ENCODE results near the gene HOXA6.
A peak's percentile ranks its signal among the peaks of the same experiment; 100 is the strongest.

Gene HOXA6

GRCh38 chr7:27116962-27117886 lies 30.4 kb downstream of the HOXA6 start:
- no peaks in the 10 kb centered on the region for H3K36me3 ChIP-seq (ENCODE audit: control insufficient read depth in 1 of 2, insufficient read depth in 2 of 2, low read length in 2 of 2)
- H3K4me3 ChIP-seq (ENCODE audit: low read depth in 1 of 2, low read length in 2 of 2) = peak overlapping the region; percentile 68 to 80
- no peaks in the 10 kb centered on the region for H3K9me3 ChIP-seq (ENCODE audit: control insufficient read depth in 1 of 2, low read length in 2 of 2)
- peaks cover 5 to 22% of the 10 kb centered on the region in 2 donors for H3K4me1 ChIP-seq (ENCODE audit: control insufficient read depth in 1 of 2, insufficient read depth in 2 of 2, low read length in 2 of 2)
- H3K27ac ChIP-seq (ENCODE audit: low read length) = peak overlapping the region; percentile 94
- H3K27me3 ChIP-seq (ENCODE audit: low read depth, low read length) = no peaks in the 10 kb centered on the region

GRCh38 chr7:27116031-27116961 lies 31.3 kb downstream of the HOXA6 start:
- H3K4me1 ChIP-seq (ENCODE audit: control insufficient read depth in 1 of 2, insufficient read depth in 2 of 2, low read length in 2 of 2) = peaks cover 7 to 28% of the 10 kb centered on the region in 2 donors
- no peaks in the 10 kb centered on the region for H3K9me3 ChIP-seq (ENCODE audit: control insufficient read depth in 1 of 2, low read length in 2 of 2)
- H3K27me3 ChIP-seq (ENCODE audit: low read depth, low read length) = no peaks in the 10 kb centered on the region
- peak overlapping the region; percentile 94 for H3K27ac ChIP-seq (ENCODE audit: low read length)
- peak overlapping the region; percentile 68 to 80 for H3K4me3 ChIP-seq (ENCODE audit: low read depth in 1 of 2, low read length in 2 of 2)
- H3K36me3 ChIP-seq (ENCODE audit: control insufficient read depth in 1 of 2, insufficient read depth in 2 of 2, low read length in 2 of 2) = no peaks in the 10 kb centered on the region

- Histone ChIP-seq H3K4me3 (ENCODE audit: low read depth in 1 of 2, low read length in 2 of 2) (peak overlapping the region; percentile 68 to 80), H3K36me3 (ENCODE audit: control insufficient read depth in 1 of 2, insufficient read depth in 2 of 2, low read length in 2 of 2) (no peaks in the 10 kb centered on the region), H3K4me1 (ENCODE audit: control insufficient read depth in 1 of 2, insufficient read depth in 2 of 2, low read length in 2 of 2) (peaks cover 12 to 26% of the 10 kb centered on the region in 2 donors), H3K27ac (ENCODE audit: low read length) (peak overlapping the region; percentile 94), H3K27me3 (ENCODE audit: low read depth, low read length) (no peaks in the 10 kb centered on the region), H3K9me3 (ENCODE audit: control insufficient read depth in 1 of 2, low read length in 2 of 2) (no peaks in the 10 kb centered on the region)
Measured at GRCh38 chr7:27115221-27116026, 32.1 kb downstream of the HOXA6 start.

GRCh38 chr7:27114881-27115220 lies 32.7 kb downstream of the HOXA6 start:
- Histone ChIP-seq H3K27ac (ENCODE audit: low read length) (peak overlapping the region; percentile 94), H3K4me1 (ENCODE audit: control insufficient read depth in 1 of 2, insufficient read depth in 2 of 2, low read length in 2 of 2) (peaks cover 12 to 26% of the 10 kb centered on the region in 2 donors), H3K4me3 (ENCODE audit: low read depth in 1 of 2, low read length in 2 of 2) (peak overlapping the region; percentile 68 to 80), H3K27me3 (ENCODE audit: low read depth, low read length) (no peaks in the 10 kb centered on the region), H3K9me3 (ENCODE audit: control insufficient read depth in 1 of 2, low read length in 2 of 2) (no peaks in the 10 kb centered on the region), H3K36me3 (ENCODE audit: control insufficient read depth in 1 of 2, insufficient read depth in 2 of 2, low read length in 2 of 2) (no peaks in the 10 kb centered on the region)

- Histone ChIP-seq H3K9me3 (ENCODE audit: control insufficient read depth in 1 of 2, low read length in 2 of 2) (no peaks in the 10 kb centered on the region), H3K4me1 (ENCODE audit: control insufficient read depth in 1 of 2, insufficient read depth in 2 of 2, low read length in 2 of 2) (peaks cover 17 to 26% of the 10 kb centered on the region in 2 donors), H3K27me3 (ENCODE audit: low read depth, low read length) (no peaks in the 10 kb centered on the region), H3K36me3 (ENCODE audit: control insufficient read depth in 1 of 2, insufficient read depth in 2 of 2, low read length in 2 of 2) (no peaks in the 10 kb centered on the region), H3K27ac (ENCODE audit: low read length) (peak overlapping the region; percentile 90), H3K4me3 (ENCODE audit: low read depth in 1 of 2, low read length in 2 of 2) (peak overlapping the region; percentile 66 to 68)
Measured at GRCh38 chr7:27113991-27114769, 33.4 kb downstream of the HOXA6 start.

- Histone ChIP-seq H3K27me3 (ENCODE audit: low read depth, low read length) (no peaks in the 10 kb centered on the region), H3K36me3 (ENCODE audit: control insufficient read depth in 1 of 2, insufficient read depth in 2 of 2, low read length in 2 of 2) (no peaks in the 10 kb centered on the region), H3K27ac (ENCODE audit: low read length) (peak overlapping the region; percentile 79), H3K4me3 (ENCODE audit: low read depth in 1 of 2, low read length in 2 of 2) (peak overlapping the region; percentile 75 to 90), H3K4me1 (ENCODE audit: control insufficient read depth in 1 of 2, insufficient read depth in 2 of 2, low read length in 2 of 2) (peaks cover 14 to 22% of the 10 kb centered on the region in 2 donors), H3K9me3 (ENCODE audit: control insufficient read depth in 1 of 2, low read length in 2 of 2) (no peaks in the 10 kb centered on the region)
Measured at GRCh38 chr7:27112955-27113949, 34.3 kb downstream of the HOXA6 start.

- peak overlapping the region; percentile 75 to 90 for H3K4me3 ChIP-seq (ENCODE audit: low read depth in 1 of 2, low read length in 2 of 2)
- H3K9me3 ChIP-seq (ENCODE audit: control insufficient read depth in 1 of 2, low read length in 2 of 2) = no peaks in the 10 kb centered on the region
- H3K27ac ChIP-seq (ENCODE audit: low read length) = peak overlapping the region; percentile 79
- H3K36me3 ChIP-seq (ENCODE audit: control insufficient read depth in 1 of 2, insufficient read depth in 2 of 2, low read length in 2 of 2) = no peaks in the 10 kb centered on the region
- no peaks in the 10 kb centered on the region for H3K27me3 ChIP-seq (ENCODE audit: low read depth, low read length)
- H3K4me1 ChIP-seq (ENCODE audit: control insufficient read depth in 1 of 2, insufficient read depth in 2 of 2, low read length in 2 of 2) = peaks cover 14 to 22% of the 10 kb centered on the region in 2 donors
Measured at GRCh38 chr7:27112361-27112760, 35.2 kb downstream of the HOXA6 start.

GRCh38 chr7:27111751-27112277 lies 35.8 kb downstream of the HOXA6 start:
- Histone ChIP-seq H3K9me3 (ENCODE audit: control insufficient read depth in 1 of 2, low read length in 2 of 2) (no peaks in the 10 kb centered on the region), H3K27me3 (ENCODE audit: low read depth, low read length) (no peaks in the 10 kb centered on the region), H3K27ac (ENCODE audit: low read length) (peak overlapping the region; percentile 79), H3K4me3 (ENCODE audit: low read depth in 1 of 2, low read length in 2 of 2) (peak overlapping the region; percentile 75 to 90), H3K36me3 (ENCODE audit: control insufficient read depth in 1 of 2, insufficient read depth in 2 of 2, low read length in 2 of 2) (no peaks in the 10 kb centered on the region), H3K4me1 (ENCODE audit: control insufficient read depth in 1 of 2, insufficient read depth in 2 of 2, low read length in 2 of 2) (peaks cover 14 to 22% of the 10 kb centered on the region in 2 donors)

GRCh38 chr7:27111042-27111750 lies 36.4 kb downstream of the HOXA6 start:
- peaks cover 14 to 22% of the 10 kb centered on the region in 2 donors for H3K4me1 ChIP-seq (ENCODE audit: control insufficient read depth in 1 of 2, insufficient read depth in 2 of 2, low read length in 2 of 2)
- no peaks in the 10 kb centered on the region for H3K27me3 ChIP-seq (ENCODE audit: low read depth, low read length)
- H3K36me3 ChIP-seq (ENCODE audit: control insufficient read depth in 1 of 2, insufficient read depth in 2 of 2, low read length in 2 of 2) = no peaks in the 10 kb centered on the region
- peak overlapping the region; percentile 79 for H3K27ac ChIP-seq (ENCODE audit: low read length)
- H3K4me3 ChIP-seq (ENCODE audit: low read depth in 1 of 2, low read length in 2 of 2) = peak overlapping the region; percentile 75 to 90
- H3K9me3 ChIP-seq (ENCODE audit: control insufficient read depth in 1 of 2, low read length in 2 of 2) = no peaks in the 10 kb centered on the region
